Stimulated activated CD4-positive, alpha-beta T cell treated with anti-CD3 and anti-CD28 coated beads, Interleukin-15, amount 100 ng/mL, for 24 hours (primary cell): ENCODE data around the gene SIRPG.
A peak's percentile ranks its signal among the peaks of the same experiment; 100 is the strongest.
"Not testable (repeated sequence)": the region's sequence is repeated elsewhere in the genome, so short reads cannot be mapped to it uniquely, and the experiment has no call there.

Experiments used
- DNase-seq: peaks from one replicate; pipeline ENCODE4 v3.0.0-alpha.2; 2020

The SIRPG gene

GRCh38 chr20:1671891-1672669 is 14.5 kb upstream of the SIRPG start:
- no peak for DNase-seq

- DNase-seq, result no peak
These were observed 11.7 kb upstream of the SIRPG start for GRCh38 chr20:1669304-1669703.

- no peak for DNase-seq
These were observed 10.0 kb upstream of the SIRPG start for GRCh38 chr20:1667502-1668085.

GRCh38 chr20:1666802-1667201 is 9.2 kb upstream of the SIRPG start:
- no peak for DNase-seq

- DNase-seq, result no peak
These were observed 7.8 kb upstream of the SIRPG start for GRCh38 chr20:1665345-1665744.

GRCh38 chr20:1664911-1665310 is 7.3 kb upstream of the SIRPG start:
- peak; percentile 80 for DNase-seq

- no peak for DNase-seq
These were observed 6.3 kb upstream of the SIRPG start for GRCh38 chr20:1663917-1664316.

- DNase-seq, result peak; percentile 37
These were observed 4.1 kb upstream of the SIRPG start for GRCh38 chr20:1661542-1662299.

GRCh38 chr20:1660246-1660645 is 2.7 kb upstream of the SIRPG start:
- no peak for DNase-seq

GRCh38 chr20:1656844-1657243 is 735 bp downstream of the SIRPG start:
- no peak for DNase-seq

- no peak for DNase-seq
These were observed 2.6 kb downstream of the SIRPG start for GRCh38 chr20:1654996-1655395.

- peak; percentile 31 for DNase-seq
These were observed 4.6 kb downstream of the SIRPG start for GRCh38 chr20:1652960-1653359.

- DNase-seq, result no peak
These were observed 5.5 kb downstream of the SIRPG start for GRCh38 chr20:1652104-1652503.

GRCh38 chr20:1651268-1652058 is 6.1 kb downstream of the SIRPG start:
- no peak for DNase-seq

- no peak for DNase-seq
These were observed 9.5 kb downstream of the SIRPG start for GRCh38 chr20:1648101-1648500.

- DNase-seq, result peak; percentile 59
These were observed 10.6 kb downstream of the SIRPG start for GRCh38 chr20:1646975-1647431.

GRCh38 chr20:1644101-1644962 is 13.2 kb downstream of the SIRPG start:
- DNase-seq, result no peak

GRCh38 chr20:1638643-1639042 is 18.9 kb downstream of the SIRPG start:
- DNase-seq, result not testable (repeated sequence)

GRCh38 chr20:1637755-1638154 is 19.8 kb downstream of the SIRPG start:
- no peak for DNase-seq

- no peak for DNase-seq
These were observed 20.4 kb downstream of the SIRPG start for GRCh38 chr20:1637226-1637625.

- DNase-seq, result no peak
These were observed 21.0 kb downstream of the SIRPG start for GRCh38 chr20:1636621-1637020.
